ENCODE data around the gene PTPRN2.
"Not testable (repeated sequence)": the region's sequence is repeated elsewhere in the genome, so short reads cannot be mapped to it uniquely, and the experiment has no call there.

Gene PTPRN2

DNA sequence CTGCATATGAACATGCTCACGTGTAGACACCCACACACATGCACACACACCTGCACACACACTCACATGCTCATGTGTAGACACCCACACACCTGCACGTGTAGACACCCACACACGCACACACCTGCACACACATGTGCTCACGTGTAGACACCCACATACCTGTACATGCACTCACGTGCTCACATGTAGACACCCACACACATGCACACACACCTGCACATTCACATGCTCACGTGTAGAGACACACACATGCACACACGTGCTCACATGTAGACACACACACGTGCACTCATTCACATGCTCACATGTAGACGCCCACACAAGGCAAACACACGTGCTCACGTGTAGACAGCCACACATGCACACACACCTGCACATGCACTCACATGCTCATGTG, 275.8 kb downstream of the PTPRN2 start:
- TF ChIP-seq, protein P1, sequence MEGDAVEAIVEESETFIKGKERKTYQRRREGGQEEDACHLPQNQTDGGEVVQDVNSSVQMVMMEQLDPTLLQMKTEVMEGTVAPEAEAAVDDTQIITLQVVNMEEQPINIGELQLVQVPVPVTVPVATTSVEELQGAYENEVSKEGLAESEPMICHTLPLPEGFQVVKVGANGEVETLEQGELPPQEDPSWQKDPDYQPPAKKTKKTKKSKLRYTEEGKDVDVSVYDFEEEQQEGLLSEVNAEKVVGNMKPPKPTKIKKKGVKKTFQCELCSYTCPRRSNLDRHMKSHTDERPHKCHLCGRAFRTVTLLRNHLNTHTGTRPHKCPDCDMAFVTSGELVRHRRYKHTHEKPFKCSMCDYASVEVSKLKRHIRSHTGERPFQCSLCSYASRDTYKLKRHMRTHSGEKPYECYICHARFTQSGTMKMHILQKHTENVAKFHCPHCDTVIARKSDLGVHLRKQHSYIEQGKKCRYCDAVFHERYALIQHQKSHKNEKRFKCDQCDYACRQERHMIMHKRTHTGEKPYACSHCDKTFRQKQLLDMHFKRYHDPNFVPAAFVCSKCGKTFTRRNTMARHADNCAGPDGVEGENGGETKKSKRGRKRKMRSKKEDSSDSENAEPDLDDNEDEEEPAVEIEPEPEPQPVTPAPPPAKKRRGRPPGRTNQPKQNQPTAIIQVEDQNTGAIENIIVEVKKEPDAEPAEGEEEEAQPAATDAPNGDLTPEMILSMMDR (IDR thresholded peaks at IDR 0.05; ENCODE audit: insufficient read depth, missing control alignments): no peak
- FAIRE-seq: no peak
- DNase-seq (ENCODE audit: insufficient read length, low spot score): no peak

DNA sequence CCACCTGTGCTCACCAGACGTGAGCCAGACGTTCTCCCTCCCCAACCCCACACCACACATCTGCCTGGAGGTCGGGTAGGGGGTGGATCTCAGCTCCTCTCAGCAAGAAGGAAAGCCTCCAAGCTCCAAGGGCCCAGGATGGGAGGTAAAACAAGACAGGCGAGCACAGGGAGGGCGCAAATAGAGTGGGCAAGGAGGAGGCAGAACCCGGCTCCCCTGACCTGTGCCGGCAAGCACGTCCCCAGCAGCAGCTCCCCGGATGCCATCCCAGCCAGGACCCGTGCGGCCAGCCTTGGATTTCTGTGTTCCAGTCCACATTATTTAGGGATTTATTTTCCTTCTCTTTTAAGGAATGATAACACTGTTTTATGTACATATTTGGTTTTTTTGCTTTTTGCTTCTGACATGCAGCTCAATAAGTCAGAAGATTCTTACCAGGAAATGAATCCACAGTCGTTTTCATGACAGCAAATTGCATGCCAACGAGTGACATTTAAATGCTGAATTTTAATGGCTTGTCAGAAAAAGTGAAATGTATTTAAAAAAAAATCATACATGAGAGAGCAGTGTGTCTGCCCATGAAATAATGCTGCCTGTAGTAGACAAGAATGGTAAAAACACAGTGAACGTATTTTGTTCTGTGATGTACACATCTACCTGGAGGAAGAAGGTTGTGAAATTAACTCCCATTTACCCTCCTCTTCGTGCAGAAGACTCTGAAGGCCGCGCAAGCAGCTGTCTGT, 276.5 kb downstream of the PTPRN2 start:
- FAIRE-seq (no peak), DNase-seq (ENCODE audit: insufficient read length, low spot score) (no peak)
- TF ChIP-seq, protein P1 (IDR thresholded peaks at IDR 0.05; ENCODE audit: insufficient read depth, missing control alignments): no peak

DNA sequence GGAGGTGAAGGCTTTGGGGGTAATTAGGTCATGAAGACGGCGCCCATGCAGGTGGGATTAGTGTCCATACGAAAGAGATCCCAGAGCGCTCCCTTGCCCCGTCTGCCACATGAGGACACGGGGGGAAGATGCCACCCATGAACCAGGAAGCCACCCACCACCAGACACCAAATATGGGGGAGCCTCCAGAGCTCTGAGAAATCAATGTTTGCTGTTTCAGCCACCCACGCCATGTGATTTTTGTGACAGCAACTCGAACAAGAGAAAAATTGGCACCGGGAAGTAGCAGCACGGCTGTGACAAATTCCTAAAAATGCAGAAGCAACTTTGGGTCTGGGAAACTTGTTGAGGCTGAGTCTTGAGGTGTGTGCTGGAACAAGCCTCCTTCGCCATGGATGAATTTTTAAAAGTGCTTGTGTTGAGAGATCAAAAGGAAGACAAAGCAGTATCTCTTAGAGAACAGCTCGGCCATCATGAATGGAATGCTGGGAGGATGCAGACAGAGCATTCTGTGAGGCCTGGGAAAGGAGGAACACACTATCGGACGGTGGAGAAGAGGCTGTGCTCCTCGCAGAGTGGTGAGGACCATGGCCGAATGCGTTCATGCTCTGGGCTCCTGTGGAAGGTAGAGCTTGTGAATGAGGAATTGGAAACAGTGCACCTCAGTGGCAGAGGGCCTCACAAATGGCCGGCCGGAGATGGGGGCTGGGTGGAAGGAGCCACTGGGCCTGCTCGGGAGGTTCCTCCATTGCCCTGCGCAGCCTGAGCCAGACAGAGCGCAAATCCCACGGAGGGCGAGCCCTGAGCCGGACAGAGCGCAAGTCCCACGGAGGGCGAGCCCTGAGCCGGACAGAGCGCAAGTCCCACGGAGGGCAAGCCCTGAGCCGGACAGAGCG, 277.5 kb downstream of the PTPRN2 start:
- FAIRE-seq (no peak), DNase-seq (ENCODE audit: insufficient read length, low spot score) (no peak)
- TF ChIP-seq, protein P1 (IDR thresholded peaks at IDR 0.05; ENCODE audit: insufficient read depth, missing control alignments): no peak

DNA sequence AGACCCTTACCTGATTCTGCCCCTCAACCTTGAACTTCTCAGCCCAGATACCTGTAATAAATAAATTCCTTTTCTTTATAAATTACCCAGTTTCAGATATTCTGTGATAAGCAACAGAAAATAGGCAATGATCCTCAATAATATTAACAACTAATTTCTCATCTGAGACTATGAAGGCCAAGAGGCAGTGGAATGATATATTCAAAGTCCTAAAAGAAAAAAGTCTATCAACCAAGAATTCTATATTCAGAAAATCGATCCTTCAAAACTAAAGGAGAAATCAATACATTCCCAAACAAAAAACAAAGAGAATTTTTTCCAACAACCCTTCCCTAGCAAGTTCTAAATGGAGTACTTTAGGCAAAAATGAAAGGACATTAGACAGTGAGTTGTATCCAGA, 279.6 kb downstream of the PTPRN2 start:
- TF ChIP-seq, protein P1 (IDR thresholded peaks at IDR 0.05; ENCODE audit: insufficient read depth, missing control alignments): no peak
- FAIRE-seq: no peak
- no peak for DNase-seq (ENCODE audit: insufficient read length, low spot score)

DNA sequence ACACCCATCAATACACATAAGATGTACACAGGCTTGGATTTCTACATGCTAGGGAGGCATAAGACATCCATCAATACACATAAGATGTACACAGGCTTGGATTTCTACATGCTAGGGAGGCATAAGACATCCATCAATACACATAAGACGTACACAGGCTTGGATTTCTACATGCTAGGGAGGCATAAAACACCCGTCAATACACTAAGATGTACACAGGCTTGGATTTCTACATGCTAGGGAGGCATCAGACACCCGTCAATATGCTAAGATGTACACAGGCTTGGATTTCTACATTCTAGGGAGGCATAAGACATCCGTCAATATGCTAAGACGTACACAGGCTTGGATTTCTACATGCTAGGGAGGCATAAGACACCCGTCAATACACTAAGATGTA, 283.6 kb downstream of the PTPRN2 start:
- DNase-seq (ENCODE audit: insufficient read length, low spot score); FAIRE-seq: not testable (repeated sequence)

DNA sequence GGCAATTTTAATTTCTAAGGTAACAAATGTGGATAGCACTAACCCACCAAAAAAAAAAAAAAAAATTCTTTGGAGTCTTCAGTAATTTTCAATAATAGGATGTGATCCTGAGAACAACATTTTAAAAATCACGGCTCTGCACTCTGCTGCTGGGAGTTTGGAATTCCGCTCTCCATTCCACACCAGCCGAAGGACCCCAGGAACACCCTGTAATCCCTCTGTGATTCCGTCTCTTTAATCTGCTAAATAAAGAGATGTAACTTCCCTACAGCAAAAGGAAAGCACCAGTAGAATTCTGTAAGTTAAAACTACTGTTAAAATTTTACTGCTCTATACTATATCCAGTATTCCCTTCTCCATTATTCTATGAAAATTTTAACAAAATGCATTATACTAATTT, 284.5 kb downstream of the PTPRN2 start:
- TF ChIP-seq, protein P1 (IDR thresholded peaks at IDR 0.05; ENCODE audit: insufficient read depth, missing control alignments): no peak
- FAIRE-seq: no peak
- DNase-seq (ENCODE audit: insufficient read length, low spot score): no peak

DNA sequence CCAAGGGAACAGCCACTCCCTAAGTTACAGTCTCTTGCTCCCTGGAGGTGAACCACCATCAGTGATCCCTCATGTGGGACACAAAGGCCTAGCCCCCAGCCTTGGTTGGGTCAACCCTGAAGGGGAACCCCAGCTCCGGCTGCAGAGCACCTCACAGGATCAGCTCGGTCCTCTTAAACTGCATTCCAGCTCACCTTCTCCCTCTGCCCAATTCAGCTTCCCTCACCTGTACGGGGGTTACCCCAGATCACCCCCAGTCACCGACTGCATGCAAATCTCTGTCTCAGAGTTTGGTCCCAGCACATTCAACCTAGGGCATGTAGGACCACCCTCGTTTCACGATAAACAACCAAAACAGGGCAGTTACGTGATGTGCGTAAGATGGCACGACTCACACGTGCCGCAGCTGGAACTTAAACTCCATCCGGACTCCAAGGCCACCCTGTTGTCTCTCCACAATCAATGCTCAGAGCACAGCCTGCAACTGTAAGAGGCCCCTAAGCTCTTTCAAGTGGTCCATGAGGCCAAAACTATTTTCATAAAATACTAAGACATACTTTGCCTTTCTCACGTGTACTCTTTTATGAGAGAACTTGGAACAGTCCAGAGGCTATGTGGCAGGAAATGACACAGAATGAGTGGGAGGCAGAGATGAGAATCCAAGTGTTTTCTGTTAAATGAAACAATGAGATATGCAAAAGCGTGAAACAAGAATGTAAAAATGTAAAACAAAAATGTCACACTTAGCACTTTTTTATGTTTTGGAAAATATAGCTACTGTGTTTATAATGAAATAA, 285.2 kb downstream of the PTPRN2 start:
- FAIRE-seq (no peak), DNase-seq (ENCODE audit: insufficient read length, low spot score) (no peak)
- TF ChIP-seq, protein P1 (IDR thresholded peaks at IDR 0.05; ENCODE audit: insufficient read depth, missing control alignments): no peak
